GDM1 (cell line): ENCODE data around the gene CYBC1.

Experiments
- DNase-seq: peaks from one replicate; lab custom pipeline; 2025; lab: John Stamatoyannopoulos, UW

CYBC1 gene

DNA sequence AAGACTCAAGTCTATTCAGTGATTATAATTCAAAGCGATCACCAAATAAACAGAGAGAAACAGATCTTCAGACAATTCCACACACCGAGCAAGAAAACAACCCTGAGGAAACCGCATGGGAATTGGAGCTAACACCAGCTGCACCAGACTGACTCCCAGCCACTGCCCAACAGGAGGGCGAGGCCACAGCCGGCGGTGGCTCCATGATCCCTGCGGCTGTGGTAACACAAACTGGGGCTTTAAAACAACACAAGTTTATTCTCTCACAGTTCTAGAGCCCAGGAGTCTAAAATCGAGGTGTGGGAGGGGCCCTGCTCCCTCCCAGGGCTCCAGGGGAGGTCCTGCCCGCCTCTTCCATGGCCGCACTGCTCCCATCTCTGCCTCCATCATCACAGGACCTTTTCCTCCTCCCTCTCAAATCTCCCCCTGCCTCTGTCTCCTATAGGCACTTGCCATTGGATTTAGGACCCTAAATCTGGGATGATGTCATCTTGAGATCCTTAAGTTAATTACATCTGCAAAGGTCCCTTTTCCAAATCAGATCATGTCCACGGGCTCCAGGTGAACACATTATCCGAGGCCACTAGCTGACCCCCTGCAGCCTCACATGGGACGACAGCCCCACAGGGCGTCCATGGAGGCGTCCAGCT lies 42.1 kb downstream of the CYBC1 start:
- no peak for DNase-seq

- no peak for DNase-seq
Measured at GRCh38 chr17:82407255-82407654, 43.3 kb downstream of the CYBC1 start.

GRCh38 chr17:82406131-82406671 lies 44.4 kb downstream of the CYBC1 start:
- no peak for DNase-seq

GRCh38 chr17:82405051-82405450 lies 45.5 kb downstream of the CYBC1 start:
- no peak for DNase-seq

DNA sequence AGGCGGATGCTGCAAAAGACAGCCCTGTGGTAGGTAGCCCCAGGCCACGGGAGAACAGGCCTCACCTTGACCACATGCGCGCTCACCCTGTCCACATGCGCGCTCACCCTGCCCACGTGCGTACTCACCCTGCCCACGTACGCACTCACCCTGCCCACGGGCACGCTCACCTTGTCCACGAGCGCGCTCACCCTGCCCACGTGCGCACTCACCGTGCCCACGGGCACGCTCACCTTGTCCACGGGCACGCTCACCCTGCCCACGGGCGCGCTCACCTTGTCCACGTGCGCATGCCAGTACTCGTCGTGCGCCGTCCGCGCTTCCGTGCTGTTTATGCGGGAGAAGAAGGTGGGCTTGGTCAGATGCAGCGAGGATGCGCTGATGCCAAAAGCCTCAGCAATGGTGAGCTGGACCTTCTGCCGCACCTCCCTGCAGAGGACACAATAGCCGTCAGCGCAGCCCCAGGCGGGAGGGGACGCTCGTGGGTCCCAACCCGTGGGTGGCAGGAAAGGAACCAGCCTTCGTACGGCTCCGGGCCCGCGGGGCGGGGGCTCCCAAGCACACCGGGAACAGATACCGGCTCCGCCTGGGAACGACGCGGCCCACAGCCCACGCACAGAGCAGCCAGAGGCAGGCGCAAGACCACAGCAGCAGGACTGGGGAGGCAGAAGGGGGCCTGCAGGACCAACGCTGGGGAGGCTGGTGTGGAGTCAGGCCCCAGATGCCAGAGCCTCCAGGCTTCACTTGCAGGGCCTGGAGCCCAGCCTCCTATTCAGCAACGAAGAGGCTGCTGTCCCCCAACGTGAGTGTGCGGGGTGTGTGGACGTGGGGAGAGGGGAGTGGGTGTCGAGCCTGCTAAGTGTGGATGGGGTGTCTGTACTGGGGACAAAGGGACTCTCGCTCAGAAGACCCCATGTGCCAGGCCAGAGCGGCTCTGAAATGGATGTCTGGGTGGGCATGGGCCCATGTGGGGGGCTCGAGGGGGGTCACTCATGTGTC lies 46.6 kb downstream of the CYBC1 start:
- no peak for DNase-seq

GRCh38 chr17:82402865-82403264 lies 47.7 kb downstream of the CYBC1 start:
- no peak for DNase-seq

DNA sequence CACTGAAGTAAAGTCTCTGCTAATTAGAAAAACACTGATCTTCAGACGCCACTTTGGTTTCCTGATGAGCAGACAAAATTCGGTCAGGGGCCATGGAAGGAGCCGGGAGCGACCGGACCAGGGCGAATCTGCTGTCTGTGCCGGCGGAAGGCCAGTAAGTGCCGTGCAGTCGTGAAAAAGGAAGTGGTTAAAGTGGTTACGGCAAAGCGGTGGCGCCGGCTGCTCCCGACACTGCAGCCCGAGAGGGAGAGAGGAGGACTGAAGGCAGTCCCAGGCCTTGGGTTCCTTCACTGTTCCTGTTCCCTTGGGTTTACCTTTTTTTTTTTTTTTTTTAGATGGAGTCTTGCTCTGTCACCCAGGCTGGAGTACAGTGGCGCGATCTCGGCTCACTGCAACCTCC lies 49.7 kb downstream of the CYBC1 start:
- peak; percentile 88 for DNase-seq

DNA sequence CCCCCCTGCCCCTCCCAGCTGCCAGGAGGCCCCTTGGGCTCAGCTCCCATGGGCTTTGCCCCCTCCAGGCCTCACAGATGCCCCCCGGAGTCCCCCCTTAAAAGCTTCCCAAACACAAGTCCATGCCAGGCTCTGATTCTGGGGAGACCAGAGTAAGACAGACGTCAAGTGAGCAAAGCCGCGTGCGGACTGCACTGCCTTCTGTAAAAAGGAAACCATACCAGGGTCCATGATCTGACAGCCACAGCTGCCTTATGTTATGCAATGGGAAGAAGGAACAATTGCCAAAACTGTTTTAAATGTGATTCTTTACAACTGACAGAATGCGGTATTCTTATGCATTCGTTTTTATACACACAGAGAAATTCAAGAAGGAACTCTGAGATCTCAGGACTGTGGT lies 50.3 kb downstream of the CYBC1 start:
- DNase-seq: peak; percentile 28

- no peak for DNase-seq
Measured at GRCh38 chr17:82399601-82400101, 50.9 kb downstream of the CYBC1 start.

GRCh38 chr17:82399041-82399441 lies 51.5 kb downstream of the CYBC1 start:
- DNase-seq: no peak

GRCh38 chr17:82397449-82398335 lies 52.9 kb downstream of the CYBC1 start:
- DNase-seq: no peak

DNA sequence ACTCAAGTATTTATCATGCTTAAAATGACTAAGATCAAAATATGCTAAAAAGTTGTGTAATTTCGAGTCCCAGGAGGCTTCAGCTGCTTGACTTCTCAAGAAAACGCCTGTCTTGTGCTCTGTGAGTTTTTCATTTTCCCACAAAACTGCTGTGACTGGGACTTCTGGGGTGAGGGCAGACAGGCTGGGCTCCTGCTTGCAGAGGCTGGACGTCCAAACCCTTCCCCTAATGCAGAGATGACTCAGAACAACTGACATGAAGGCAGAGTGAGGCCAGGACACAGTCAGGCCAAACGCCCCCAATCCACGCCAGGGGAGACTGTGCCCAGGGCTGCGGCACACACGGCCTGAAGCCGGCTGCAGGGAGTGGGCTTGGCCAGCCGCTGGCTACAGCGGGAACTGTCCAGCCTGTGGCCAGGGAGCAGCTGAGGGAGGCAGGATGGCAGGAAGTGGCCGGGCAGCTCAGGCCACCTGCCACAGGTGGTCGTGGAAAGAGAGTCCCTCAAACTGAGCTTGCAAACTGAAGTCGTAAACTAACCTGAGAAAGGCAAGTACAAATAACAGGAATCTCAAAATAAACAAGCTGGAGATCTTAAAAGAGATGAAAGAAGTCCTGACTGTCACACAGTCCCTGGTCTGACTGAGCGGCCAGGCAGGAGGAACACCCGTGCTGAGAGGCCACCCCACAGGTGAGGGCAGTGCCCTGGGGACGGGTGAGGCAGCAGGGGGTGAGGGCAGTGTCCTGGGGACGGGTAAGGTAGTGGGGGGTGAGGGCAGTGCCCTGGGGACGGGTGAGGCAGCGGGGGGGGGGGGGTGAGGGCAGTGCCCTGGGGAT lies 53.7 kb downstream of the CYBC1 start:
- no peak for DNase-seq

DNA sequence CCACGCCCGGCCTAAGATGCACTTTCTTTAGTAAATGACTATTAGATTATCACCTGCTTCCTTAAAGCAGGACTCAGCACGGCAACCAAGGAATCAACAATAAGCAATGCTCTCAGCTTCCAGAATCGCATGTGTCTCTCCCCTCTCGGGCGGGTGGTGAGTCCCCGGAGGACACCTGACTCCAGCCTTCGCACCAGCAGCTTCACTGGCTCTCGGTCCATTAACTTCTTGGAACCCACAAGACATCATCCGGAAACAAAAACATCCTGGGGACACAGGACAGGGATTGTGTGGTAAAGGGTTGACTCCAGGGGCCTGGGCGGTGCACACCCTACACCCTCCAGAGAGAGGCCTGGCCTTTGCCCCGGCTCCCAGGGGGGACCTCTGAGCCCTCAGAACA lies 56.3 kb downstream of the CYBC1 start:
- DNase-seq: no peak

- no peak for DNase-seq
Measured at GRCh38 chr17:82392941-82393340, 57.6 kb downstream of the CYBC1 start.
